Activated CD8-positive, alpha-beta memory T cell treated with anti-CD3 and anti-CD28 coated beads, Interleukin-2, amount 10 ng/mL, durations not matched to agents 7 days and 5 days (primary cell): ENCODE measurements around the gene RHBDF1. TPM values are rescaled to one million over a fixed set of nuclear protein-coding genes. Genes with fewer than 3 reads are reported as not detected.

Experiments
- ATAC-seq: fragments of 150-1000 bp; cut with Tn5 transposase; one replicate; pipeline ENCODE4 v1.10.0; 2021; ENCODE audit warnings: moderate library complexity
- CTCF ChIA-PET: fragments of 350-600 bp; sonication (Branson Sonifier 250); formaldehyde crosslinking; loops from one replicate; lab custom pipeline; 2021; ENCODE audit warnings: antibody characterized with exemption; lab: Charles Lee
- DNase-seq: peaks from one replicate; pipeline ENCODE4 v3.0.0-alpha.2; 2020
- H3K27ac Mint-ChIP-seq: one replicate; pipeline ENCODE4 v1.8.0; 2021; ENCODE audit warnings: mild to moderate bottlenecking, mixed read lengths
- H3K27me3 Mint-ChIP-seq: one replicate; pipeline ENCODE4 v1.8.0; 2021; ENCODE audit warnings: mixed read lengths
- H3K36me3 Mint-ChIP-seq: one replicate; pipeline ENCODE4 v1.8.0; 2021; ENCODE audit warnings: mild to moderate bottlenecking, mixed read lengths
- H3K4me1 Mint-ChIP-seq: one replicate; pipeline ENCODE4 v1.8.0; 2021; ENCODE audit warnings: mixed read lengths
- H3K4me3 Mint-ChIP-seq: one replicate; pipeline ENCODE4 v1.8.0; 2021; ENCODE audit warnings: mild to moderate bottlenecking, moderate library complexity, mixed read lengths
- H3K9me3 Mint-ChIP-seq: one replicate; pipeline ENCODE4 v1.8.0; 2022; ENCODE audit warnings: low read depth, mixed read lengths
- total RNA-seq, 2 experiments: library from RNA; stranded (reverse); gene quantifications; one replicate each; pipeline ENCODE4 v1.2.3, GENCODE V29; 2021

Gene RHBDF1
- total RNA-seq, 2 experiments from 2014 or later = 0.23 to 0.33 TPM

GRCh38 chr16:105521-105920, 33.1 kb upstream of the RHBDF1 start:
- Mint-ChIP-seq H3K4me3 (no peak overlapping the region), H3K9me3 (no peaks in the 10 kb centered on the region), H3K36me3 (peaks cover 4% of the 10 kb centered on the region), H3K4me1 (peaks cover 2% of the 10 kb centered on the region), H3K27me3 (no peaks in the 10 kb centered on the region), H3K27ac (no peak overlapping the region)
- CTCF ChIA-PET = interaction anchor here (0.9 to 5.7 kb wide), 5 partner anchors 9 to 256 kb away, joined by 4 to 70 read pairs (median 8); no protein-coding TSS in a partner anchor
- ATAC-seq (no peak), DNase-seq (no peak)

- DNase-seq (no peak), ATAC-seq (no peak)
- Mint-ChIP-seq H3K4me1 (peaks cover 2% of the 10 kb centered on the region), H3K9me3 (no peaks in the 10 kb centered on the region), H3K27ac (no peak overlapping the region), H3K36me3 (peaks cover 2% of the 10 kb centered on the region), H3K4me3 (no peak overlapping the region), H3K27me3 (no peaks in the 10 kb centered on the region)
- CTCF ChIA-PET = interaction anchor here (0.7 to 5.7 kb wide), 7 partner anchors 9 to 266 kb away, joined by 3 to 70 read pairs (median 6); no protein-coding TSS in a partner anchor
These were observed 32.5 kb upstream of the RHBDF1 start for GRCh38 chr16:104928-105327.

GRCh38 chr16:104355-104754, 31.9 kb upstream of the RHBDF1 start:
- Mint-ChIP-seq H3K4me1 (peaks cover 2% of the 10 kb centered on the region), H3K27ac (no peak overlapping the region), H3K27me3 (no peaks in the 10 kb centered on the region), H3K9me3 (no peaks in the 10 kb centered on the region), H3K4me3 (no peak overlapping the region), H3K36me3 (no peaks in the 10 kb centered on the region)
- ATAC-seq (no peak), DNase-seq (no peak)
- CTCF ChIA-PET = interaction anchor here (0.6 to 5.7 kb wide), 6 partner anchors 8 to 435 kb away, joined by 3 to 70 read pairs (median 7); no protein-coding TSS in a partner anchor

- Mint-ChIP-seq H3K36me3 (no peaks in the 10 kb centered on the region), H3K27ac (no peak overlapping the region), H3K27me3 (no peaks in the 10 kb centered on the region), H3K4me1 (peaks cover 4% of the 10 kb centered on the region), H3K4me3 (no peak overlapping the region), H3K9me3 (no peaks in the 10 kb centered on the region)
- CTCF ChIA-PET = no interaction called here
- no peak for ATAC-seq
- DNase-seq = no peak
These were observed 29.8 kb upstream of the RHBDF1 start for GRCh38 chr16:102060-102855.

- CTCF ChIA-PET = no interaction called here
- no peak overlapping the region for H3K27ac Mint-ChIP-seq
- no peaks in the 10 kb centered on the region for H3K36me3 Mint-ChIP-seq
- no peaks in the 10 kb centered on the region for H3K9me3 Mint-ChIP-seq
- H3K4me3 Mint-ChIP-seq = no peak overlapping the region
- no peak for DNase-seq
- no peak for ATAC-seq
- no peaks in the 10 kb centered on the region for H3K27me3 Mint-ChIP-seq
- H3K4me1 Mint-ChIP-seq = peaks cover 4% of the 10 kb centered on the region
These were observed 29.2 kb upstream of the RHBDF1 start for GRCh38 chr16:101586-101985.

GRCh38 chr16:100989-101388, 28.6 kb upstream of the RHBDF1 start:
- Mint-ChIP-seq H3K36me3 (no peaks in the 10 kb centered on the region), H3K4me3 (no peak overlapping the region), H3K27me3 (no peaks in the 10 kb centered on the region), H3K4me1 (peaks cover 4% of the 10 kb centered on the region), H3K9me3 (no peaks in the 10 kb centered on the region), H3K27ac (no peak overlapping the region)
- CTCF ChIA-PET = no interaction called here
- ATAC-seq = no peak
- no peak for DNase-seq

- CTCF ChIA-PET = interaction anchor here (1.4 to 7.7 kb wide), 11 partner anchors 8 to 206 kb away, joined by 3 to 350 read pairs (median 9); partner anchors contain the start of gene RHBDF1
- Mint-ChIP-seq H3K9me3 (no peaks in the 10 kb centered on the region), H3K27ac (no peak overlapping the region), H3K27me3 (no peaks in the 10 kb centered on the region), H3K36me3 (no peaks in the 10 kb centered on the region), H3K4me1 (peaks cover 4% of the 10 kb centered on the region), H3K4me3 (no peak overlapping the region)
- ATAC-seq = no peak
- no peak for DNase-seq
These were observed 25.4 kb upstream of the RHBDF1 start for GRCh38 chr16:97822-98221.

GRCh38 chr16:96935-97381, 24.5 kb upstream of the RHBDF1 start:
- peak; percentile 97 for ATAC-seq
- CTCF ChIA-PET = interaction anchor here (0.6 to 7.7 kb wide), 37 partner anchors 9 to 1448 kb away, joined by 3 to 350 read pairs (median 5); partner anchors contain the start of genes HBQ1, MPG, POLR3K and RAB11FIP3

GRCh38 chr16:94918-95265, 22.5 kb upstream of the RHBDF1 start:
- H3K36me3 Mint-ChIP-seq = peaks cover 3% of the 10 kb centered on the region
- no peak for ATAC-seq
- DNase-seq = no peak
- no peaks in the 10 kb centered on the region for H3K9me3 Mint-ChIP-seq
- no peak overlapping the region for H3K27ac Mint-ChIP-seq
- H3K27me3 Mint-ChIP-seq = no peaks in the 10 kb centered on the region
- H3K4me1 Mint-ChIP-seq = peaks cover 4% of the 10 kb centered on the region
- CTCF ChIA-PET = interaction anchor here (0.7 to 7.7 kb wide), 4 partner anchors 11 to 87 kb away, joined by 3 to 350 read pairs (median 50); partner anchors contain the start of genes MPG and RHBDF1
- no peak overlapping the region for H3K4me3 Mint-ChIP-seq

More at GRCh38 chr16:96935-97381, 24.5 kb upstream of the RHBDF1 start:
- Mint-ChIP-seq H3K27me3 (no peaks in the 10 kb centered on the region), H3K4me1 (peaks cover 4% of the 10 kb centered on the region), H3K9me3 (no peaks in the 10 kb centered on the region), H3K36me3 (no peaks in the 10 kb centered on the region), H3K4me3 (no peak overlapping the region), H3K27ac (peak overlapping the region; percentile 5)
- DNase-seq = peak; percentile 93

GRCh38 chr16:92431-93339, 20.3 kb upstream of the RHBDF1 start:
- DNase-seq (no peak), ATAC-seq (no peak)
- no peaks in the 10 kb centered on the region for H3K9me3 Mint-ChIP-seq
- H3K27ac Mint-ChIP-seq = no peak overlapping the region
- peaks cover 3% of the 10 kb centered on the region for H3K36me3 Mint-ChIP-seq
- CTCF ChIA-PET = interaction anchor here (2.9 to 7.7 kb wide), 3 partner anchors 14 to 27 kb away, joined by 17 to 350 read pairs (median 30); partner anchors contain the start of genes MPG and RHBDF1
- peaks cover 4% of the 10 kb centered on the region for H3K4me1 Mint-ChIP-seq
- H3K27me3 Mint-ChIP-seq = no peaks in the 10 kb centered on the region
- no peak overlapping the region for H3K4me3 Mint-ChIP-seq

- no peaks in the 10 kb centered on the region for H3K4me1 Mint-ChIP-seq
- H3K36me3 Mint-ChIP-seq = peaks cover 3% of the 10 kb centered on the region
- no peaks in the 10 kb centered on the region for H3K27me3 Mint-ChIP-seq
- H3K9me3 Mint-ChIP-seq = no peaks in the 10 kb centered on the region
- DNase-seq (no peak), ATAC-seq (no peak)
- CTCF ChIA-PET = interaction anchor here (1.4 to 2.9 kb wide), 2 partner anchors 9 to 26 kb away, joined by 3 to 17 read pairs; no protein-coding TSS in a partner anchor
- no peak overlapping the region for H3K4me3 Mint-ChIP-seq
- no peak overlapping the region for H3K27ac Mint-ChIP-seq
These were observed 19.1 kb upstream of the RHBDF1 start for GRCh38 chr16:91484-91883.

- no peaks in the 10 kb centered on the region for H3K9me3 Mint-ChIP-seq
- ATAC-seq (no peak), DNase-seq (no peak)
- CTCF ChIA-PET = interaction anchor here (1.4 to 6.1 kb wide), 3 partner anchors 7 to 24 kb away, joined by 4 to 42 read pairs (median 17); no protein-coding TSS in a partner anchor
- H3K36me3 Mint-ChIP-seq = peaks cover 6% of the 10 kb centered on the region
- H3K4me3 Mint-ChIP-seq = no peak overlapping the region
- no peak overlapping the region for H3K27ac Mint-ChIP-seq
- H3K4me1 Mint-ChIP-seq = peaks cover 11% of the 10 kb centered on the region
- H3K27me3 Mint-ChIP-seq = no peaks in the 10 kb centered on the region
These were observed 17.2 kb upstream of the RHBDF1 start for GRCh38 chr16:89391-90302.
